Muscle of leg (tissue), 11 donors: Measurements from ENCODE around the gene PAX8. TPM values are rescaled to one million over a fixed set of nuclear protein-coding genes. Genes with fewer than 3 reads are reported as not detected.

Experiments used
- DNase-seq: peaks from one replicate; pipeline ENCODE4 v3.0.0; 2013
- H3K27ac ChIP-seq: one replicate; pipeline ENCODE4 v1.5.1; 2013; ENCODE audit warnings: mild to moderate bottlenecking, low read length, control low read depth
- H3K27me3 ChIP-seq: one replicate; pipeline ENCODE4 v1.6.1; 2013; ENCODE audit warnings: low read length; ENCODE audit not compliant: control insufficient read depth, insufficient read depth
- H3K36me3 ChIP-seq: one replicate; pipeline ENCODE4 v1.6.1; 2013; ENCODE audit warnings: low read length; ENCODE audit not compliant: control insufficient read depth, insufficient read depth
- H3K4me1 ChIP-seq: one replicate; pipeline ENCODE4 v1.6.1; 2013; ENCODE audit warnings: low read length; ENCODE audit not compliant: control insufficient read depth, insufficient read depth
- H3K4me3 ChIP-seq: one replicate; pipeline ENCODE4 v1.5.1; 2013; ENCODE audit warnings: low read length, control low read depth
- H3K9me3 ChIP-seq: replicated peaks from 2 replicates; pipeline ENCODE4 v1.6.1; 2013; ENCODE audit warnings: low read depth, low read length; ENCODE audit not compliant: control insufficient read depth
- WGBS: methylation state at CpG from one replicate; pipeline ENCODE4 v1.1.5; 2013; ENCODE audit warnings: missing lambda C conversion rate; ENCODE audit not compliant: insufficient coverage; 5-methylcytosine and 5-hydroxymethylcytosine counted together
- polyA plus RNA-seq, 8 donors: library from polyadenylated mRNA; unstranded; fragments of 120-200 nt; gene quantifications; one replicate each; pipeline versions ENCODE4 v1.2.1 to v1.2.3, GENCODE V29; 2013; ENCODE audit warnings: inconsistent platforms in 1 of 8, low replicate concordance in 1 of 8; ENCODE audit not compliant: insufficient read length in 8 of 8, insufficient read depth in 1 of 8
- total RNA-seq: library from RNA; stranded (reverse); fragments of 120-200 nt; gene quantifications from one replicate; pipeline ENCODE4 v1.2.4, GENCODE V29; 2013

Gene PAX8
- total and polyA plus RNA-seq, 9 donors, result 0.02 to 11.3 (median 2.5) TPM

DNA sequence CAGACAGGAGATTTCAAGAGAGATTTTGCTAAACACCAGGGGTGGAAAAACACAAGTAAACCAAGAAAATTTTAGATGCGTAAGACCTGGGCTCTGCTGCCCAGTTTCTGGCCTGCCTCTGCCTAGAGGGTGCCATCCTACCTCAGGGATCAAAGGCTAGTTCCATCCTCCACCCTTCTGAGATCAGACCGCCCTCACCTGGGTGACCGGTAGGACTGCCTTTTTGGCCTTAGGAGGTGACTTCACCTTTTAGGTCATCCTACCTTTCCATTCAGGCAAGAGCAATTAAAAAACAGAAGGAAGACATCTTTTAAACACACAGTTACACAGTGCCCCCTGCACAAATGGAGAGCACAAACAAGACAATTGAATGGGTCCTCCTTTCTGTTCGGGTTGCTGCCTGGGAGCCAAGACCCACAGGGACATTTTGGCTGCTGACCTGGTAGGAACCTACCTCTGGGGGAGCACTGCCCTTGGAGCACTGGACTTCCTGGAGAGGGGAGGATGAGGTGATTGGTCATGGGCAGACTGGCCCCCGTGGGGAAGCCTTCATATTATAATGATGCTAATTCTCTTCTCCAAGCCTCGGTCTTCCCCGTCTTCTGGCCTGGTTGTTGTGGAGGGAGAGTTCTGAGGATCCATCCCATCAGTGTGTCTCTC, 101.9 kb downstream of the PAX8 start:
- Histone ChIP-seq H3K4me1 (peaks cover 5% of the 10 kb centered on the region), H3K36me3 (no peaks in the 10 kb centered on the region), H3K9me3 (no peaks in the 10 kb centered on the region), H3K27me3 (peaks cover 2% of the 10 kb centered on the region), H3K27ac (no peak overlapping the region), H3K4me3 (no peak overlapping the region)
- WGBS, result 91% methylated on average over 3 of the region's 7 CpGs
- no peak for DNase-seq

DNA sequence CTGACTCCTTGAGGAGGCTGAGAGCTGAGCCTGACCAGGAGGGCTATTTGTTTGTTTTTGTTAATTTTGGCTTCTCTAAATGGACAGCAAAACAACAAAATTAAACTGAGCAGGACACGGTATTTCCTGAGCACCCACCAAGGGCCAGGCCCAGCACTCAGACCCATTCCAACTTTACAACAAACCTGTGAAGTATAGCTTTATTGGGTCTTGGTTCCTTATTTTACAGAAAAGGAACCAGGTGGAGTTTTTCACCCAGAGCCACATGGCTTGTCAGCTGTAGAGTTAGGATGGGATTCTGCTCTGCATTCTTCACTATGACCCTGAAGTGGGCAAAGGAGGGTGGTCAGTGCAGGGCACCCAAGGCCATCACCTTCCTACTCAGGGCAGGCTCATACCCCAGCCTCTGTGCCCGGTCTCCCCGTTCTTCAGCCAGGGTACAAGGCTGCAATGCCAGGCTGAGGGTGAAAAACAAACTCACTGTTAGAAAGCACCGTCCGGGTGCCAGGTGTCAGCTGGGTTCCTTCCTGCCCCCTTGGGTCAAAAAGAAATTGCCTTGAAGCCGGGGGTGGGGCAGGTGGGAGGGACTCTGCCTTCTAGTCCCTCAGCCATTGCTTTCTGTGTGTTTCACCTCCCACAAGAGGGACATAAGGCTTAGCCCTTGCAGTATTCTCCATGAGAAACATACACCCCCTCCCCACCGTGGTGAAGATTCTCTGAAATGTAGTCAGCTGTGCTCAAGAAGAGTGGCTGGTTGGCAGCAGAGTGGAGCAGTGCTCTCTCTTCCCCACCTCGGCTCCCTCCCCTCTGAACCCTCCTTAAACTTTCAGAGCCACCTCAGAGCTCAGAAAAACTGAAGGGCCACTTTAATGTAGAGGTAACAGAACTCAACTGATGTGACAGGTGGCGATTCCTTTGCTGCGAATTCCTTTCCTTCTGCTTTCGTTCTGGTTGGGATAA, 102.7 kb downstream of the PAX8 start:
- no peak for DNase-seq
- Histone ChIP-seq H3K36me3 (no peaks in the 10 kb centered on the region), H3K9me3 (no peaks in the 10 kb centered on the region), H3K27me3 (no peaks in the 10 kb centered on the region), H3K27ac (no peak overlapping the region), H3K4me3 (no peak overlapping the region), H3K4me1 (no peaks in the 10 kb centered on the region)
- 67% methylated on average over 3 of the region's 11 CpGs for WGBS

DNA sequence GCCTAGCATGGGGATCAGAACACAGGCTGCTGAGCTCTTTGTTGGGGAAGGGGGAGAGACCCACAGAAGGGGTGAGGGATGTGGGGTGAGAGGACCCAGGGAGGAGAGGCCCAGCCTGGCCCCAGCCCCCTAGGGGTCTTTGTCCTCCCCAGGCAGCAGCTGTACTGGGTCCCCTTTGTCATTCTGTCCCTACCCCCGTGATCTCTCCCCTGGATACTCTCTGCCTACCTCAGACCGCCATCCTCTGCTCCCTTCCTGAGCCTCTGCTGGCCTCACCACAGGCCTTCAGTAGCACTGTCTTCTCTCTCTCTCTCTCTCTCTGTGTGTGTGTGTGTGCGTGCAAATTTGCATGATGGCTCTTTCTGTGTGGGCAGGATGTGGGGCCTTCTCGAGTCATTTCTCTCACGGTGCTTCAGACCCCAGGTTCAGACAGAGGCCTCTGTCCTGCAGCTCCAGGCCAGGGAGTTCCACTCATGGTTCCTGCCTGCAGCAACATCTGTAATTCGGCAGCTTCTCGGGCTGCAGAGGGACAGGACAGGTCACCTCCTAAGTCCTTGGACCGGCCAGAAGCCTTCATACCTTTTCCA, 103.6 kb downstream of the PAX8 start:
- WGBS, result 5% methylated on average over 2 of the region's 8 CpGs
- H3K4me3 ChIP-seq, result no peak overlapping the region
- H3K4me1 ChIP-seq, result no peaks in the 10 kb centered on the region
- H3K27ac ChIP-seq, result no peak overlapping the region
- no peaks in the 10 kb centered on the region for H3K36me3 ChIP-seq
- H3K9me3 ChIP-seq, result no peaks in the 10 kb centered on the region
- no peak for DNase-seq
- H3K27me3 ChIP-seq, result no peaks in the 10 kb centered on the region

DNA sequence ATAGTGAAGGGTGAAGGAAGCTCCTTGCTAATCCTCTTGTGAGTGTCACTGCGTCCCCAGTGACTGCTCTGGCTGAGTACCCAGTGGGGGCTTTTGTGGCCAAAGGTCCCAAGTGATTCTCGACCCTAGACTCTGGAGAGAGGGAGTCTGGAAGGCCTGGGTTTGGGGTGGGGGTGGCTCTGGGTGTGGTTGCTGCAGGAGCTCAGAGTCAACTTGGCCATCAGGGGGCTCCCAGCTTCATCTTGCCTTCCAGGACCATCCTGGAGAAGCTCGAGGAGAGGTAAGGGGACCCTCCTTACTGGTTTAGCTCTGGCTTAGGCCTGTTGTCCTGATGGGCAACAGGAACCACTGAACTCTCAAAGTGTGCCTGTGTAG, 104.4 kb downstream of the PAX8 start:
- Histone ChIP-seq H3K9me3 (no peaks in the 10 kb centered on the region), H3K27me3 (no peaks in the 10 kb centered on the region), H3K27ac (no peak overlapping the region), H3K4me1 (no peaks in the 10 kb centered on the region), H3K36me3 (no peaks in the 10 kb centered on the region), H3K4me3 (peak overlapping the region; percentile 11)
- DNase-seq, result no peak
- whole genome bisulfite sequencing, result 71% methylated on average over 2 of the region's 3 CpGs

DNA sequence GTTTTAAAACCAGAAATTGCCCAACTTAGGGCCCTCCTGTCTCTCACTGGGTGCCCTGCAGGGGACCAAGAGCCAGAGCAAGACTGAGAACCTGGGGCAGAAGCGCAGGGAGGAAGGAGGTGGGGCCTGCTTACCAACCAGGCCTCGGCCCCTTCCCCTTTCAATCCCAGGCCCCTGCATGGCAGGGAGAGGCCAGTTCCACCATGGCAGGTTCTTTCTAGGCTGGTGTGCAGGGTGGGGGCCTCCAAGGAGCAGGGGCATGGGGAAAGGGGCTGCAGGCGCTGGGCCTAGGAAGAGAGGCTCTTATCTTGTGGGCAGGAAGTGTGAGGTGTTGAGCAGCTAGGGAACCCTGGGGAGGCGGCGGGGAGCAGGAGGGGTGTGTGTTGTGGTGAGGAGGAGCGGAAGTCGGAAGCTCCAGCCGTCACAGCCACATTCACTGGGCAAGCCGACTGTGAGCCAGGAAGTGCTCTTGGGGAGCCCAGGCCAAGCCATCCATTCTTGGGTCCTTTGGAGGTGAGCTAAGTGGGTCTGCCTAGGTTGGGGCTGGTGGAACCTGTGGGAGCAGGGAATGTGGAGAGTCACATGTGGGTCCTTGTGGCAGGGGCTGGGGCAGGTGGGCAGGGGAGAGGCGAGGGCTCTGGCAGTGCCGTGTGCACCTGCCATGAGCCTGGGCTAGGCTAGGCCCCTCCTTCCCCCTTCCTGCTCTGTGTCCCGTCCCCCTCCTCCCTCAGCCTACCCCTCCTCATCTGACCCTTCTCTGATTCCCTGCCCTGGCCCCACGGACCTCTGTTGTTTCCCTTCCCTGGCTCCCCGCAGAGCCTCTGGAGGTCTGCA, 105.0 kb downstream of the PAX8 start, which contains the start of gene PSD4:
TSS of gene PSD4 (plus strand) at position 430 of the 834 bp plus-strand sequence. CDS start 8,486 bp downstream, outside the sequence.
- Histone ChIP-seq H3K36me3 (no peaks in the 10 kb centered on the region), H3K9me3 (no peaks in the 10 kb centered on the region), H3K4me3 (peak within 1 kb of the TSS; percentile 11), H3K27me3 (no peaks in the 10 kb centered on the region), H3K4me1 (no peaks in the 10 kb centered on the region), H3K27ac (no peak within 1 kb of the TSS)
- WGBS, result 54% methylated on average over 12 of the region's 14 CpGs
- peak; percentile 40 for DNase-seq

DNA sequence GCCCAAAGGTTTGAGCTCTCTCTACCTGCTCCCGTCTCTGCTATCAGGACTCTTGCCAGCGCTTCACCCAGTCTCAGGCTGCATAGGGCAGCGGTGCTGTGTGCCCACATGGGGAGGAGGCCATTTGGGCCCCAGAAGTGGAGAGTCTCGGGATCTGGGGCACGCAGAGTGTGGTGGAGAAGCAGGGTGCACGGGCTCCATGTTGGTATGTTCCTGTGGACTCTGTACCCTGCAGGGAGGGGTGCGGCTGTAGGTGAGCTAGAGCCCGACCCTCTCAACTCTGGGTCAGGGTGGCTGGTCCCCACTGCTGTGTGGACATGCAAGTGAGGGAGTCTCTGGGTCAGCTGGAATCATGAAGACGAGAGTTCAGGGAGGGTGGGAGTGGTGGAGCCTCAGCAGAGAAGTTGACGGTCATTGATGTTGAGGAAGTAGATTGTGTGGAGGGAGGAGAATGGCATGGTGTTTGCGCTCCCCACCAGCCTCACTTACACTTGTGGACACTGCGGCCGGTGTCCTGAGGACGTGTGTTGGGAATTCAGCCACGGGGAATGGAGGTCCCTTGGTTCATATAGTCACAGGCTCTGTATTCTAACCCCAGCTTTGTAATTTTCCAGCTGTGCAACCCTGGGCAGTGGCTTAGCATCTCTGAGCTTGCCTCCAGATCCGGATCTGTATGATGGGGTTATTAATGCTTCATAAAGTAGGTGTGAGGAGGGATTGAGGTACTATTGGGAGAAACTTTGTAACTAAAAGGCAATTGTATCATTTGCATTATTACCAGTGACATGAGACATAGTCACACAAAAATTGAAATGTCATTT, 105.8 kb downstream of the PAX8 start:
- Histone ChIP-seq H3K4me3 (no peak overlapping the region), H3K4me1 (no peaks in the 10 kb centered on the region), H3K36me3 (no peaks in the 10 kb centered on the region), H3K9me3 (no peaks in the 10 kb centered on the region), H3K27ac (no peak overlapping the region), H3K27me3 (no peaks in the 10 kb centered on the region)
- no peak for DNase-seq
- WGBS, result 86% methylated on average over 13 of the region's 16 CpGs

DNA sequence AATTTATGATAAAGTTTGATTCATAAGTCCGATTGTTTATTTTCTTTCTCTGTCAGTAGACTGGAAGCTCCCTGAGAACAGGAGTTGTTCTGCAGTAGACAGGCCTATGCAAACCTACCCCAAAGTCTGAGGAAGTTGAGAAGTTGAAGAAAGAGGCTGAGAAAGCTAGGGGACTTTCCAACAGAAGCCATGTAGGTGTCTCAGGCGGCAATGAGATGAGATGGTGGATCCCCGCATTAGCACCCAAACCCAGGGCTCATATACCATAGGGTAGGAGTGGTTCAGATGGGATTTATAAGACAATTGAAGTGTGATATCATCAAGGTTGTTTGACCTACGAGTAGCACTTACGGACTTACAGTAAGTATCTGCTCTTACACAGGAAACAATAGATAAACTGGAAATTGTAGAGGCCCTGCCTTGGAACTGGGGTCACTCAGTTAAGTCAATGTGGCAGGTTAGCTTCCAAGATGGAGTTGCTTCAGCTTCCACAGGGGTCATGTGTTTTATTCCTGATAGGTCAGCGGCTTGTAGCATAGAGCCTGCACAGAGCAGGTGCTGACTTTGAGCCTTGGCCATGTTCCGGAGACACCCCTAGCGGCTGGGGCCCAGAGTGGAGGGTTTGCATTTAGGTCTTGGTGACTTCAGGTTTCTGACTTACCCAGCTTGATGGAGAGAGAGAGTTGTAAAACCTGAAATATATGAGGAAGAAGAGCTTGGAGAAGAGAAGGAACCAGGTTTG, 107.2 kb downstream of the PAX8 start:
- Histone ChIP-seq H3K4me1 (peaks cover 3% of the 10 kb centered on the region), H3K9me3 (no peaks in the 10 kb centered on the region), H3K4me3 (no peak overlapping the region), H3K27ac (no peak overlapping the region), H3K36me3 (no peaks in the 10 kb centered on the region), H3K27me3 (no peaks in the 10 kb centered on the region)
- no peak for DNase-seq
- WGBS, result 82% methylated on average over 4 of the region's 8 CpGs

DNA sequence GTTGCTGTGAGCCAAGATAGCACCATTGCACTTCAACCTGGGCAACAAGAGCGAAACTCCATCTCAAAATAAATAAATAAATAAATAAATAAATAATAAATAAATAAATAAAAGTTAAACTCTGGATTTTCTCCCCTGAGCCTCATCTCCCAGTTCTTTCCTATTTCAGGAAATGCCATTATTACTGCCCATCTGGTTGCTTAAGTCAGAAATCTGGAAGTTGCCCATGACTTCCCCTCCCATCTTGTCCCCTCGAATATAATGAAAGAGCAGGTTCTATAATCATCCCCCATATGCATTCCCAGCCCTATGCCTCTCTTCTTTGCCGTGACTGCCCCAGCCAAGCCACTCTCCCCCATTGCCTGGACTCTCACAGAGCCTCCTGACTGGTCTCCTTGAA, 109.1 kb downstream of the PAX8 start:
- Histone ChIP-seq H3K27me3 (no peaks in the 10 kb centered on the region), H3K9me3 (no peaks in the 10 kb centered on the region), H3K4me3 (no peak overlapping the region), H3K27ac (no peak overlapping the region), H3K36me3 (no peaks in the 10 kb centered on the region), H3K4me1 (peaks cover 3% of the 10 kb centered on the region)
- no peak for DNase-seq
- 60% methylated on average over 2 of the region's 3 CpGs for WGBS
